GM11168 (cell line): ENCODE data around the gene FAM193B.
"Not testable (repeated sequence)": the region's sequence is repeated elsewhere in the genome, so short reads cannot be mapped to it uniquely, and the experiment has no call there.

Source experiments
- in situ Hi-C: fragments of 300-500 bp; cut with MboI; formaldehyde crosslinking; loops from one replicate; pipeline ENCODE4 v1.12.0; 2022; ENCODE audit warnings: low sequenced_read_pairs; ENCODE audit not compliant: unreplicated experiment

Gene FAM193B

DNA sequence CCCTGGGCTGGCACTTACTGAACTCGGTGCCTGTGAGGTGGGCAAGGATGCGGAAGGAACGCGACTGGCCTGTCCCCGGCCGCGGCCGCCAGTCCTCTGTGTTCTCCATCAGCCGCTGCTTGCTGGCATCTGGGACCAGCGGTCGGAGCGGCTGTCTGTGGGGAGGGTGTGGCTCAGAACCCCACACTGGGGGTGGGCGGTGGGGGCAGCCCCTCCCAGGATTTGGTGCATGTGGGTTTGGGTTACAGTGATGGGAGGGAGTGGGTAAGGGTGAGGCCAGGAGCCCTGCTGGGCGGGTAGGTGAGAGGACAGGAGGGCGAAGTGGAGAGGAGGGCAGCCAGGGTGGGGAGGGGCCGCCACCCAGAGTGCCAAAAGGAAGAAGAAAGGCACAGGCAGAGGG lies 63.4 kb downstream of the FAM193B start:
- in situ Hi-C loops = no loop called here

DNA sequence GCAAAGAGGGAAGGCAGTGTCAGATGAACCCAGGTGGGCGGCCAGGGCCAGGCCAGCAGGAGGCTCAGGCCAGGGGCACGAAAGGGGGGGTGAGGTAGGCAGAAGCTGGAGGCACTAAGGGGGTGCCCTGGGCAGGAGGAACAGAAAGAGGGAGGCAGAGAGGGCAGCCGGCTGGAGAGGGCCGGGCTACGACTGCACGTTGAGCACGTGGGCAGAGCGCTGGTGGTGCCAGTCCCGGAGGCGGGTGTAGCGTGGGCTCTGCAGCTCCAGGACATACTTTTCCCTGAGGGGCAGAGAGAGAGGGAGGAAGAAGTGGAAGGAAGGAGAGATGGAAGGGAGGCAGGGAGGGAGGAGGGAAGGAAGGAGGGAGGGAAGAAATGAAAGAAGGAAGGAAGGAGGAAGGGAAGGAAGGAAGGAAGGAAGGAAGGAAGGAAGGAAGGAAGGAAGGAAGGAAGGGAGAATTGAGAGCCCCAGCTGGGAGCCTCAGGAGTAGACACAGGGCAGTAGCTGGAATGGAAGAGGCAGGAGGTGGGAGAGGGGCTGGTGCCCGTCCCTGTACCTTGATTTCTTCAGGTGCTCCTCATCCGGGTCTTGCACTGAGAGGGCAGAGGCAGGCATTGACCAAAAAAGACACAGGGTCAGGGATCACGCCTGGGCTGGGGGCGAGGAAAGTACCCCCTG lies 63.9 kb downstream of the FAM193B start:
- in situ Hi-C loops = no loop called here

DNA sequence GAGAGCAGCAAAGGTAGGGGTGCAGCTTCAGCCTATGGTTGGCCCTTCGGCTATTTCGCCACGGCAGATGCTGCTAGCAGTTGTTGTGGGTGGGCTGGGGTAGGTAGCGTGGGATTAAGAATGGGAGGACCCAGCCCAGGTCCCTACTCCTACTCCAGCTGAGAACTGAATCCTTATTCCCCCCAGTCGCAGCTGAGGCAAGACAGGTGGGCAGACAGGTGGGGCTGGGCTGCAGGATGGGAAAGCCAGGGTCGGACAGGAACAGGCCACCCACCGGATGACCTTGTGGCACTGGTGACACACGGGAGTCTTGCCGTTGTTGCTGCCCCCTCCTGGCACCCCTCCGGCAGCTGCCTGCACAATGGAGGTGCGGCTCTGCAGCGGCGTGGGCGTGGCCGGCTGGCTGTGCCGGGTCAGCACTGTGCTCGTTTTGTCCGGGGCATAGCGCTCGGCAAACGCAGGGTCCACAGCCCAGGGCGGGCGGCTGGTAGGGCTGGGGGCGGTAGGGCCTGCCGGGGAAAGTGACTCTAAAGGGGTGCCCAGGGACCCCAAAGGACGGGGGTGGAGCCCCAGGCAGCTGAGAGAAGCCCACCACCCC lies 65.1 kb downstream of the FAM193B start:
- in situ Hi-C loops = no loop called here

DNA sequence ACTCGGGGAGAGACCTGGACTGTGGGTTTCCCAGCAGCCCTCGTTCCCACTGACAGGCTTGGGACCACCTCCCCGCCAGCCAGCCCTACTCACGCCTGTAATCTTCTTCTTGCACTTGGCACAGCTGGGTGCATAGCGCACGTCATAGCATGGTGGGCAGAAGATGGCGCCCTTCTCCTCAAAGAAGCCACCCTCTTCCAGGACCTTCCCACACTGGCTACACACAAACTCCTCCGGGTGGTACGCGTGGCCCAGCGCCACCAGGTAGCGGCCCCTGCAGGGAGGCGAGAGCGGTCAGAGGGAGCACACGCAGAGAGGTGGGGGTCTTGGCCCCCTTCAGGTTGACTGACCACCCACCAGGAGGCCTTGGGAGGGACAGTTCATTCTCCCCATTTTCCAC lies 66.4 kb downstream of the FAM193B start:
- in situ Hi-C loops = no loop called here

DNA sequence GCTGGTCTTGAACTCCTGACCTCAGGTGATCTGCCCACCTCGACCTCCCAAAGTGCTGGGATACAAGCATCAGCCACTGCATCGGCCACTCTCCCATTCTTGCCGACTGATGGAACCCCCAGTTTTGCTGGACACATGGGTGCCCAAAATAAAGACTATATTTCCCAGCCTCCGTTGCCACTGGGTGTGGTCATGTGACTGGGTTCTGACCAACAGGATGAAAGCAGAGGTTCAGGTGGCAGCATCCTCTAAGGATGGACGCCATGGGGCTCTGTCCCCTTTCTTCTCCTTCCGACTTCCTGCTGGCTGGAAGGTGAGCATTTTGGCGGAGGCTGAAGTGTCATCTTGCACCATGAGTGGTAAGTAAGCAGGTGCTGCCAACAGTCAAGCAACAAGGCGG lies 67.2 kb downstream of the FAM193B start:
- in situ Hi-C loops = no loop called here

DNA sequence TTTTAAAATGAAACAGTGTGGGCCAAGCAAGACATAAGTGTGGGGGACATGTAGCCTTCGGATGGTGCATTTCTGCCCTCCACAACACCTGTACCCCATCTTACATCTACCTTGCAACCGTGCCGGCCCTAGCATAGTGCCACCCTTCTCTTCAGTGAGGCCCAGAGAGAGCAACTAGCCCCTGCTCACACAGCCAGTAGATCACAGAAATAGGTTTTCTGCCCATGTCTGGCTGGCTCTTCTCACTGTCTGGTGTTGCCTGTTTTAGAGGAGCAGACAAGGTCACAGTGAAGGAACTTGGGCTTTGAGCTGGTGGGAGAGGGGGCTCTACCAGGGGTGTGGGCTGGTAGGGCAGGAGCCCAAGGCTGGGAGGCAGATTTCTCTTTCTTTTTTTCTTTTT lies 68.1 kb downstream of the FAM193B start:
- in situ Hi-C loops = no loop called here

DNA sequence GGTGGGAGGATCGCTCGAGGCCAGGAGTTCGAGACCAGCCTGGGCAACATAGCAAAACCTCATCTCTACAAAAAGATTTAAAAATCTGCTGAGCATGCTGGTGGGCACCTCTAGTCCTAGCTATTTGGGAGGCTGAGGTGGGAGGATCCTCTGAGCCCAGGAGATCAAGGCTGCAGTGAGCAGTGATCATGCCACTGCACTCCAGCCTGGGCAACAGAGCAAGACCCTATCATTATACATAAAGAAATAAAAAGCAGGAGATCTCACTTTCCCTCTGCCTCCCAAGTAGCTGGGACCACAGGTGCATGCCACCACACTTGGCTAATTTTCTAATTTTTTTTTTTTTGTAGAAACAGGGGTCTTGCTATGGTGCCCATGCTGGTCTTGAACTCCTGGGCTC lies 68.6 kb downstream of the FAM193B start:
- in situ Hi-C loops = not testable (repeated sequence)

DNA sequence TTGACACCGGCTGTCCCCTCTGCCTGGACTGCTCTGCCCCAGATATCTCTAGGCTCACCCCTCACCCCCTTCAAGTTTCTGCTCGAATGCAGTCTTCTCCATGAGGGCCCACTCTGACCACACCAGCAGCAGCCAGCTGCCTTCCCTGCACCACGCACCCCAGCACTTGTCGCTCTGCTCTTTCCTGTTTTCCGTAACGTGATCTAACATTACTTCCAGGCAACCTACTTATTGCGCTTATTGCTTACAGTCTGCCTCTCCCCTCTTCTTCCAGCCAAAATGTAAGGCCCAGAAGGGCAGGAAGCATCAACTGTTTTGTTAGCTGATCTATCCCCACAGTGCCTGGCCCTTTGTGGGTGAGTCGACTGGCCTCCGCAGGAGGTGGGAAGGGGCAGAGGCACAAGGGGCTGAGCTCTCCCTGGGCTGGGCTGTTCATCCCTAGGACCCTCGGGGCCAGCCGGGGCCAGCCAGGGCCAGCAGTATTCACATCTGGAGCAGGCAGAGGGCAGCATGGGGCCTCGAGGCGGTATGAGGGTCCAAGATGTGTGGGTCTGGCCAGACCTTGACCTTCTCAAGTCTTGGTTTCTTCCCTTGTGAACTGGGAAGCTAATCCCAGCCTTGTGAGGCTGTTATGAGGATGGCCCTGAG lies 69.3 kb downstream of the FAM193B start:
- in situ Hi-C loops = no loop called here

DNA sequence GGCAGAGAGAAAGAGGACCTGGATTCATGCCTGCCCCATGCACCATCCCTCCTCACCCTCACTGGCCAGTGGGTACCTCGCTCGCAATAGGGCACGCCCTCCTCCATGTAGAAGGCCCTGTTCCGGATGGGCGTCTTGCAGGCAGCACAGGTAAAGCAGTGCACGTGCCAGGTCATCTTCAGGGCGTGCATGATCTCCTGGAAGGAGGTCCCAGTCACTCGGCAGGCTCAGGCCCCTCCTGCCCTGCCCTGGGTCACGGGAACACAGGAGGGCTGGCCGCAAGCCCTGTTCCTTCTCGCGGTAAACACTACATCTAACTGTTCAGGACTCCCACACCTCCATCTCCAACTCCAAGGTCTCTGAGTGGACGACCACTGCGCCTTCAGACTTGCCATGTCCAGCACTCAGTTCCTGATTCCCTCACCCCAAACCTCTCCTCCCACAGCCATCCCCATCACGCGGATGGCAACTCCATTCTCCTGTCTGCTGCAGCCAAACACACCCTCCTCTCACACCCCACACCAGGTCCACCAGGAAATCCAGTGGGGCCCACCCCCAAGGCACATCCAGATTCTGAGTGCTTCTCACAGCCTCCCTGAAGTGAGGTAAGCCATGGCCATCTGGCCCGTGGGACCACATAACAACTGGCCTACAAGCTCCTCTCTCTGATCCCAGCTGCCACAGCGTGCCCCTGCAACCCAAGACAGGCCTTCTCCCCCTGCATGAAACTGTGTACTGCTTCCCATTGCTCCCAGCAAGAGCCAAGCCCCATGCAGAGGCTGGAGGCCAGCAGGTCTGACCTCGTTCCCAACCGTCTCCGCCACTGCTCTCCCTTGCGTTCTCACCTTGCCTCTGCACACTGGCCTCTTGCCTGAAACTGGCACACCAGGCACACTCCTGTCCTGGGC lies 70.1 kb downstream of the FAM193B start:
- in situ Hi-C loops = no loop called here

DNA sequence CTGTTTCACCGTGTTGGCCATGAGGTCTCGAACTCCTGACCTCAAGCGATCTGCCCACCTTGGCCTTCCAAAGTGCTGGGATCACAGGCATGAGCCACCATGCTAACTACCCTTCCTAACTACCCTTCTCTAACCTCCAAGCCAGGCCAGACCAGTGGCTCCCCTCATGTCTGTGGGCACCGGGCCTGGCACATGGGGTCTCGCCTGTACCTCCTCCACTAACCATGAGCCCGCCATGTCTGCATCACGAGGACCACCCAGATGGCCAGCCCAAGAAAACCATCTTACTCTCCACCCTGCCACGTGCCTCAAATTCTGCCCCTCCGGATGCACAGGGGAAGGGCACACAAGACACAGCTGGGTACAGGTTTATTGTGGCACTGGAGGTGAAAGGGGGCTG lies 71.3 kb downstream of the FAM193B start:
- in situ Hi-C loops = no loop called here

DNA sequence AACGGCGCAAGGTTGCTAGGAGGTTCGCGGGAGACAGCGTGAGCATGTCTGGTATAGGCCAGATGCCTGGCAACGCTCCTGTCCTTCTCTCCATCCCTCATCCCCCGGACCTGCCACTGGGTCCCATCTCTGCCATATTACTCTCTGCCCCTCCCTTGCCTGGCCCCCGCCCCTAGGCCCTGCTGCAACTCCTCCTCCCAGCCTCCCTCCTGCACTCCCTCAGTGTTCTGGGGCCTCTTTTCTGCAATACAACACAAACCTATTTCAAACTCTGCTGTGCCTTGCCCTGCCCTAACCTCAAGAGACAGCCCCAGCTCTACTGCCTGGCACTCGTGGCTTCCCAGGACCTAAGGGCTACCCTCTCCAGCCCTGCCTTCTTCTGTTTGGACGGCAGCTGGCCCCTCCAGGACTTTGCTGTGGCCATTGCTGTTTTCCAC lies 72.0 kb downstream of the FAM193B start:
- in situ Hi-C loops = no loop called here

DNA sequence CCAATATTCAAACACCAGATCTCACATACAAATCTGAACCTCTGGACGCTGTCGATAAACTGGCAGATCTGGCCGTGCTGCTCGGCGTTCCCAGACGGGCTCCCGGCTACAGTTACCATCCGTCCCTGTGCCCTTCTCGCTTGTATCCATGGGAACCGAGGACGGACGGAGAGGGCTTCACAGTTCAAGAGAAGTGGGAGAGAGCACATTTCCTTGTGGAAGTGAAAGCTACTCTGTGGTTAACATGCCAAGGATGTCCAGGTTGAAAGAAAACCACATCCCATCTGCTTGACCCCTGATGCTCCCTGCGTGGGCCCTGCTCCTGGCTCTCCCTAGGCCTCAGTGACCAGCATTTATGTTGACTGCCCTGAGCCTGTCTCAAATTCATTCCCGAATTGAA lies 74.6 kb downstream of the FAM193B start:
- in situ Hi-C loops = no loop called here

DNA sequence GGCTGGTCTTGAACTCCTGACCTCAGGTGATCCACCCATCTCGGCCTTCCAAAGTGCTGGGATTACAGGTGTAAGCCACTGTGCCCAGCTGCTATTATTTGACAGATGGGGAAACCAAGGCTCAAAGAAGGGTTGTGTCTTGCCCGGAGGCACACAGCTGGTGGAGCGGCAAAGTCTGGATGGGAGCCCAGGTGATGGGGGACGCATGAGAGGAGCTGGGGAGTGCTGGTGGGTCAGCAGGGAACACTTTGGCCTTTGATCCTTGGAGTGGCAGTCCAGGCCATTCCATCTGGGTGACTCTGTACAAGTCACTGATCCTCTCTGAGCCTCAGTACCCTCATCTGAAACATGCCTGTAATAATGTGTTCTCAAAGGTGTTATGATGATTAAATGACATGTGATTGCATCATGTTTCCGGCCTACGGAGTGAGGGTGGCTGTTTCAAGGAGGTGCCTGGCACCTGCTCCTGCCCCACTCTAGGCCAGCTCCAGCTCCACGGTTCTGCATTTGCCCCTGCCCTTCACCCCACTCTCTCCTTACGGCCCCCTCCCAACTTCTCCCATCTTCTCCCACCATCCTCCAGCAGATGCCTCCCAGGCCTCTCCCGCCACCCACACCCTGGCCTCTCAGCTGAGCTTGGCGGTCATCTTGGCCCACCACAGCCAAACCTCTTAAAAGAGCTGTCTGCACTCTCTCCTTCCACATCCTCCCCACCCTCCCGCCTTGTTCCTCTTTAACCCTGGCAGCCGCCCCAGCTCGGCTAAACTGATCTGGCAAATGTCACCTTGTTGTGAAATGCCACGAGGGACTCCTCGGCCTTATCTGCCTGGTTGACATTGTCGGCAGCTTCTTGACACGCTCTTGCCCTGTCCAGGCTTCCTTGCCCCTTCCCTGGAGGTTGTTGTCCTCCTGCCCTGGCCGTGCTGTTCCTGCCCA lies 75.4 kb downstream of the FAM193B start:
- in situ Hi-C loops = no loop called here

DNA sequence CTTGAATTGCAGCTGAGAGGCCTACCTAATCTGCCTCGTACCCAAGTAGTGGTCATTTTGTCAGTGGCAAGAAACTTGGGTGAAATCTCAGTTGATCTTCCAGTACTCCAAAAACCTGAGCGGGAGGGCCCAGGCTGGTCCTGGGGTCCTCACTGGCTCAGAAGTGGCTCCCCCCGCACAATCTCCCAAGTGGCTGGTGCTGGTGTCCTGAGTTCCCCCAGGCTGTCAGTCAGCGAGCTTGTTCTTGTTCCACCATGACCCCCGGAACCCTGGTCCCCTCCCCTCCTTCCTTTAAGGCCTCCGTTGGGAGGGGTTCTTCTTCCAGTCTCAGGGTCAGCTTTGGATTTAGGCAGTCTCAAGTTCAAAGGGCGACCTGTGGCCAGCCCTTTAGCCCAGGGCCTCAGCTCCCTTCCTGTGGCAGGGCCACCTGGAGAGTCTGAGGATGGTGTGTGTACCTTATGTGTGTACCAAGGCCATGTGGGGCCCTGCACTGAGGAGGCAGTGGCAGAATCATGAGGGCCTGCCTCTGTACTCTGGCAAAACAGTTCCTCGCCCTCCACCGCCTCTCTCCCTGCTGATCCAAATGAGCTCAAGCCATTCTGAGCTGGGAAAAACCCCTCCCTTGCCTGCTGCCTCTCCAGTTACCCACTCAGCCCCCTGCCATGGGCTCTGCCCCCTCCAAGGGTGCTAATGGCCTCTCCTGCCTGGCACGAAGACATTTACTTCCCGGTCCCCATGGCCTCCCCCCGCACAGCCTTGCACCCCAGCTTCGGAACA lies 76.5 kb downstream of the FAM193B start:
- in situ Hi-C loops = no loop called here

DNA sequence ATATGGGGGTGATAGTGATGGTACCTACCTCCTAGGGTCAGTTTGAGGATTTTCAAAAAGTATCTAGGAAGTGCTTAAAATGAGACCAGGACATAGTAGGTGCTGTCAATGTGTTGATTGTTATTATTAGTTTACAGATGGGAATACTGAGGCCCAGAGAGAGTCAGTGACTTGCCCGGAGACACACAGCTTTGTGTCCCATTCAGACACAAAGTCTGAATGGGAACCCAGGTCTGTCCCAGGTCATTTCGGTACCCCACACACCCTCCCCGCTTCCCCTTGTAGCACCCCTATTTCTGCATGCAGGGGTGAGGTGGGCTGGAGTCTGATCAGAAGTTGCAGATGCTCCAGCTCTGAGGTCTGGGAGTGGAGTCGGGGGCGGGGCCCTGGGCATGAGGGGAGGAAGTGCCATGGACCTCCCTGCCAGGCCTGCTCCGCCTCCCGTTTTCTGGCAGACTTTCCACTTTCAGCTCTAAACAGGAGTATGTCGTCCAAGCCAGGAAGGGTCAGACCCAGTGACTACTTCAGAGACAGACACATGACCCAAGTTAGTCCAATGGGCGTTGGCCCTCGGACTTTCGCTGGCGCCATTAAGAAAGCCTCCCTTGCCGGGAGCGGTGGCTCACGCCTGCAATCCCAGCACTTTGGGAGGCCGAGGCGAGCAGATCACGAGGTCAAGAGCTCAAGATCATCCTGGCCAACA lies 77.7 kb downstream of the FAM193B start:
- in situ Hi-C loops = no loop called here

DNA sequence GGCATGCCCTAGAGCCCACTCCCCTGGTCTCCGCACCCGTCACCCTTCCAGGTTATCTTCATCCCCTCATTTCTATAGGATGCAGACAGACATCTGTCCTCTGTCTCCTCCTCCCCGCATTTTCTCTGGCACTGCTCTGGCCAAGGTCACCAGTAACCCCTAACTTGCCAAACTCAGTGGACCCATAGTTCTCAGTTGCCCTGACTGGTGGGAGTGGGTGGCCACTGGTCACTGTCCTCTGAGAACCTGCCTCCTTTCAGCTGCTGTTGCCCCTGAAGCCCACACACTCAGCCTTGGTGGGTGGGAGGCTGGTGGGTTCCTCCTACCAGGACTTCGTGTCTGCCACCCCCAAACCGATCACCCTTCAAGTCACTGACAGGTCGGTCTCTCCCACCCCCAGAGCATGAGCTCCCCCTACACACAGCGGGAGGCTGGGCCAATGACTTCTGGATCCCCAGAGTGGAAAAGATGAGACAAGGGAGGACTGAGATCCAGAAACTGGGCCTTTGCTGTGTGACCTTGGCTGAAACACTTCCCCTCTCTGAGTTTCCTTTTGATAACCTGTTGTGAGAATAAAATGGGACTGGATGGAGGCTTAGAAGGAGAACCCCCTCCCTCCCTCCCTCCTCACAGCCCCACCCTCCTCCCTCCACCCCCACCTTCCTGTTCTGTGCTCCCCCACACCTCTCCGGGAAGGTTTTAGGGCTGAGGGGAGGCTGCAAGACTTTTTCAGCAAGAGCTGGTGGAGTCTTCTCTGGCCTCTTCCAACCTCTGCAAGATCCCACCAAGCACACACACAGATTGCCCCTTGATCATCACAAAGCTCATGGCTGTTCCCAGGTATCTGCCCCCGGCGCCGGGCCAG lies 78.6 kb downstream of the FAM193B start:
- in situ Hi-C loops = no loop called here

DNA sequence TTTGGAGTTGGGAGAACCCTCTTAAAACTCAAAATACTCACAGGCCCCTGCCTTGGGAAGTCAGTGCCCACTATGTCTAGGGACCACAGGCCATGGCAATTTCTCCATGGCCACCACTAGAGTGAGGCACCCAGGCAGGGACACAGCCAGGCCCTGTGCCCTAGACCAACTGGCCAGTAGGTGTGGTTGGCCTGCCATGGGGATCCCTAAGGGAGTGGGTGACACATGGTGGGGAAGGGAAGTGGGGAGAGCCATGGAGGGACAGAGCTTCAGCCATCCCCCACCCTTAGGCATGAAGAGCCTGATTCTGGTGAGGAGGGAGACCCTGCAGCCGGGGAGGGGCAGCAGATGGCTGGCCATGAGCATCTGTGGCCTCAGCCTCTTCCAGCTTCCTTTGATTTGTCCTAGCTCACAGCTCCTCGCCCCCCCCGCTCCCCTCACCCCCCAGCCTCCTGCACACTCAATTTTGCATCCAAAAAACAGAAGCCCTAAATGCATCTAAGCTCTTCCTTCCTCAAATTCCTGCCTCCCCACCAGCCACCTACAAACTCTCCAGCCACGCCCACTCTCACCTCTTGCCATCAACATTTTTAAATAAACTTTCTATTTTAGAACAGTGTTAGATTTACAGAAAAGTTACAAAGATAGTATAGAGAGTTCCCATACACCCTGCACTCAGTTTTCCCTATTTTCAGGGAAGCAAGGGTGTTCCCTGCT lies 79.4 kb downstream of the FAM193B start:
- in situ Hi-C loops = no loop called here
